Measurements from ENCODE around the gene ATRN.

Gene ATRN

GRCh38 chr20:3547906-3548305 is 77.1 kb downstream of the ATRN start:
- H3K4me2 ChIP-seq (ENCODE audit: low read depth, low read length, poor library complexity, severe bottlenecking): no peak overlapping the region
- H3K36me3 ChIP-seq (ENCODE audit: insufficient read depth, low read length): peaks cover 32% of the 10 kb centered on the region; the same call in 1 of the 2 replicates
- no peaks in the 10 kb centered on the region for H3K9me2 ChIP-seq (replicated peaks; ENCODE audit: low read depth, low read length)
- no peak for TF ChIP-seq EZH2phosphoT487 (IDR thresholded peaks at IDR 0.05; ENCODE audit: borderline replicate concordance)
- no peak for TF ChIP-seq CTCF (conservative IDR thresholded peaks at IDR 0.05; ENCODE audit: low read length)
- no peaks in the 10 kb centered on the region for H3K4me1 ChIP-seq (ENCODE audit: insufficient read depth, low read length, poor library complexity, severe bottlenecking)
- no peaks in the 10 kb centered on the region for H3F3A ChIP-seq (ENCODE audit: low read depth)
- H4K20me1 ChIP-seq (ENCODE audit: insufficient read depth, low read length, poor library complexity, severe bottlenecking): no peaks in the 10 kb centered on the region
- H3K9ac ChIP-seq (ENCODE audit: low read depth, low read length, poor library complexity, severe bottlenecking): no peak overlapping the region
- no peak overlapping the region for H2AFZ ChIP-seq (ENCODE audit: low read length)
- no peaks in the 10 kb centered on the region for H3K27me3 ChIP-seq (ENCODE audit: insufficient read depth, low read length, poor library complexity, severe bottlenecking)
- no peaks in the 10 kb centered on the region for H3K9me3 ChIP-seq (ENCODE audit: insufficient read depth, low read depth, low read length)
- H3K4me3 ChIP-seq (ENCODE audit: low read length, poor library complexity, severe bottlenecking): no peak overlapping the region
- no peaks in the 10 kb centered on the region for H3K79me2 ChIP-seq (ENCODE audit: insufficient read depth, low read length)

GRCh38 chr20:3550837-3551236 is 80.0 kb downstream of the ATRN start:
- TF ChIP-seq CTCF (conservative IDR thresholded peaks at IDR 0.05; ENCODE audit: low read length) (no peak), EZH2phosphoT487 (IDR thresholded peaks at IDR 0.05; ENCODE audit: borderline replicate concordance) (no peak)
- H3K36me3 ChIP-seq (ENCODE audit: insufficient read depth, low read length): peaks cover 35% of the 10 kb centered on the region; the same call in 1 of the 2 replicates
- H3K4me2 ChIP-seq (ENCODE audit: low read depth, low read length, poor library complexity, severe bottlenecking): no peak overlapping the region
- no peaks in the 10 kb centered on the region for H3K79me2 ChIP-seq (ENCODE audit: insufficient read depth, low read length)
- no peaks in the 10 kb centered on the region for H4K20me1 ChIP-seq (ENCODE audit: insufficient read depth, low read length, poor library complexity, severe bottlenecking)
- H3K4me1 ChIP-seq (ENCODE audit: insufficient read depth, low read length, poor library complexity, severe bottlenecking): no peaks in the 10 kb centered on the region
- H3K4me3 ChIP-seq (ENCODE audit: low read length, poor library complexity, severe bottlenecking): no peak overlapping the region
- H3K9ac ChIP-seq (ENCODE audit: low read depth, low read length, poor library complexity, severe bottlenecking): no peak overlapping the region
- no peaks in the 10 kb centered on the region for H3F3A ChIP-seq (ENCODE audit: low read depth)
- no peak overlapping the region for H2AFZ ChIP-seq (ENCODE audit: low read length)
- no peaks in the 10 kb centered on the region for H3K9me3 ChIP-seq (ENCODE audit: insufficient read depth, low read depth, low read length)
- H3K27me3 ChIP-seq (ENCODE audit: insufficient read depth, low read length, poor library complexity, severe bottlenecking): no peaks in the 10 kb centered on the region
- no peaks in the 10 kb centered on the region for H3K9me2 ChIP-seq (replicated peaks; ENCODE audit: low read depth, low read length)

- H3K9me3 ChIP-seq (ENCODE audit: insufficient read depth, low read depth, low read length): no peaks in the 10 kb centered on the region
- TF ChIP-seq CTCF (conservative IDR thresholded peaks at IDR 0.05; ENCODE audit: low read length) (no peak), EZH2phosphoT487 (IDR thresholded peaks at IDR 0.05; ENCODE audit: borderline replicate concordance) (no peak)
These were observed 81.0 kb downstream of the ATRN start for GRCh38 chr20:3551681-3552434.

More at GRCh38 chr20:3551681-3552434, 81.0 kb downstream of the ATRN start:
- Histone ChIP-seq H3K79me2 (ENCODE audit: insufficient read depth, low read length) (no peaks in the 10 kb centered on the region), H3K36me3 (ENCODE audit: insufficient read depth, low read length) (peaks cover 33% of the 10 kb centered on the region; the same call in 1 of the 2 replicates), H4K20me1 (ENCODE audit: insufficient read depth, low read length, poor library complexity, severe bottlenecking) (no peaks in the 10 kb centered on the region), H3K9ac (ENCODE audit: low read depth, low read length, poor library complexity, severe bottlenecking) (no peak overlapping the region), H3K4me3 (ENCODE audit: low read length, poor library complexity, severe bottlenecking) (no peak overlapping the region), H2AFZ (ENCODE audit: low read length) (no peak overlapping the region), H3K4me1 (ENCODE audit: insufficient read depth, low read length, poor library complexity, severe bottlenecking) (no peaks in the 10 kb centered on the region), H3K9me2 (replicated peaks; ENCODE audit: low read depth, low read length) (no peaks in the 10 kb centered on the region), H3K4me2 (ENCODE audit: low read depth, low read length, poor library complexity, severe bottlenecking) (no peak overlapping the region), H3F3A (ENCODE audit: low read depth) (no peaks in the 10 kb centered on the region), H3K27me3 (ENCODE audit: insufficient read depth, low read length, poor library complexity, severe bottlenecking) (no peaks in the 10 kb centered on the region)

All from Loucy (cell line).